Stomach (tissue), 4 donors: Measurements from ENCODE around the gene ALS2CL.

Experiments
- EP300 ChIP-seq: sonication (generic); formaldehyde crosslinking; IDR thresholded peaks from one replicate; pipeline ENCODE4 v1.6.1; 2017; ENCODE audit warnings: antibody characterized with exemption
- POLR2A ChIP-seq, 4 donors: fragments of 450-650 bp; IDR thresholded peaks; one replicate each; pipeline ENCODE4 v1.6.1; 2016; ENCODE audit warnings: antibody characterized with exemption in 4 of 4, control low read depth in 2 of 4, mild to moderate bottlenecking in 1 of 4, moderate library complexity in 1 of 4
- POLR2AphosphoS5 ChIP-seq, 3 donors: sonication (generic); formaldehyde crosslinking; IDR thresholded peaks; one replicate each; pipeline ENCODE4 v1.6.1; 2016; ENCODE audit warnings: antibody characterized with exemption in 3 of 3
- TF ChIP-seq, protein P1 (sequence below), 7 experiments: fragments of 450-650 bp in 4 of 7; fragments of 200-600 bp in 3 of 7; sonication (generic) in 3 of 7; IDR thresholded peaks; one replicate each; pipeline ENCODE4 v1.5.1; 2016 to 2019; ENCODE audit warnings: antibody characterized with exemption in 7 of 7, control low read depth in 2 of 7, mild to moderate bottlenecking in 1 of 7

DNA sequence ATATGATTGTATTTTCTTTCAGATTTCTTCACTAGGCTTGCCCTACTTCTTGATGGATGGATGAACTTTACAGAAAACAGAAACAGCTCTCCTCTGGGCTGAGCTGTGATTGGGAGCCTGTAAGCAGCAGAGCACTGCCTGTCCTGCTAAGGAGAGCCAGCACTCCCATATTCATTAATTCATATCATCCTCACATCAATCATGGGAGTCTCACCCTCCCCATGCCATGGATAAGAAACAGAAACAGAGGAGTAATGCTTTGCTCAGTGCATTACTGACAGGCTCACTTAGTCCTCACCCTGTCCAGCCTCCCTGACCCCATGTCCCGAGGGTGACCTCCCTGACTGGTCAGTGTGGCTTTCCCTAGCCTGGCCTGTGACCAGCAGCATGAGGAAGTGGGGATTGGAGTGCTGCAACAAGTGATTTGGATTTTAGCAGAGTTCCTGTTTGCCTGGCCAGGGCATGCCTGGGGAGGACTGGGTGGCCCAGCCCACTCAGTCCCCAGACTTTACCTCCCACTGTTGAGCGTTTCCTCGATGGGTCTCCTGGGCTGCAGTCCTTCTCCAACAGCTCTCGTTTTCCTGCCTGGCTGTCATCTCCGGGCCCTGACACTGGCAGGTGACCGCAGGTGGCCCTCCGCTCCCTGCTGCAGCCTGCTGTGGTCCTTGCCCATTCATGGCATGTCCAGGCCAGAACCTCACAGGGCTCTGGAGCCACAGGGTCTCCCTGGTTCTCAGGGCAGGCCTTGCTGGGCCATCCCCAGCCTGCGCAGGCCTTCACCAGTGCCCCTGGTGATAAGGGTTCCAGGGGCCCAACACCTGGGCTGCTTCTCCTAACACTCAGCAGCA is 6.4 kb upstream of the ALS2CL start:
- TF ChIP-seq, protein P1, sequence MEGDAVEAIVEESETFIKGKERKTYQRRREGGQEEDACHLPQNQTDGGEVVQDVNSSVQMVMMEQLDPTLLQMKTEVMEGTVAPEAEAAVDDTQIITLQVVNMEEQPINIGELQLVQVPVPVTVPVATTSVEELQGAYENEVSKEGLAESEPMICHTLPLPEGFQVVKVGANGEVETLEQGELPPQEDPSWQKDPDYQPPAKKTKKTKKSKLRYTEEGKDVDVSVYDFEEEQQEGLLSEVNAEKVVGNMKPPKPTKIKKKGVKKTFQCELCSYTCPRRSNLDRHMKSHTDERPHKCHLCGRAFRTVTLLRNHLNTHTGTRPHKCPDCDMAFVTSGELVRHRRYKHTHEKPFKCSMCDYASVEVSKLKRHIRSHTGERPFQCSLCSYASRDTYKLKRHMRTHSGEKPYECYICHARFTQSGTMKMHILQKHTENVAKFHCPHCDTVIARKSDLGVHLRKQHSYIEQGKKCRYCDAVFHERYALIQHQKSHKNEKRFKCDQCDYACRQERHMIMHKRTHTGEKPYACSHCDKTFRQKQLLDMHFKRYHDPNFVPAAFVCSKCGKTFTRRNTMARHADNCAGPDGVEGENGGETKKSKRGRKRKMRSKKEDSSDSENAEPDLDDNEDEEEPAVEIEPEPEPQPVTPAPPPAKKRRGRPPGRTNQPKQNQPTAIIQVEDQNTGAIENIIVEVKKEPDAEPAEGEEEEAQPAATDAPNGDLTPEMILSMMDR (IDR thresholded peaks at IDR 0.05) = no peak
- TF ChIP-seq POLR2A (IDR thresholded peaks at IDR 0.05) = no peak
- peak in 1 of 3 donors; percentile 42 for TF ChIP-seq POLR2AphosphoS5 (IDR thresholded peaks at IDR 0.05)
- no peak for TF ChIP-seq EP300
